GM19239 (cell line): ENCODE measurements around the gene UNC45B.
"Not testable (repeated sequence)": the region's sequence is repeated elsewhere in the genome, so short reads cannot be mapped to it uniquely, and the experiment has no call there.

ENCODE experiments used
- DNase-seq: peaks from one replicate; pipeline ENCODE4 v3.0.0; 2011; ENCODE audit warnings: low spot score; ENCODE audit not compliant: insufficient read length
- FAIRE-seq: peaks from 2 replicates; lab custom pipeline; 2011; peaks lifted over from hg19 to GRCh38; lab: Jason Lieb, UNC

The UNC45B gene

DNA sequence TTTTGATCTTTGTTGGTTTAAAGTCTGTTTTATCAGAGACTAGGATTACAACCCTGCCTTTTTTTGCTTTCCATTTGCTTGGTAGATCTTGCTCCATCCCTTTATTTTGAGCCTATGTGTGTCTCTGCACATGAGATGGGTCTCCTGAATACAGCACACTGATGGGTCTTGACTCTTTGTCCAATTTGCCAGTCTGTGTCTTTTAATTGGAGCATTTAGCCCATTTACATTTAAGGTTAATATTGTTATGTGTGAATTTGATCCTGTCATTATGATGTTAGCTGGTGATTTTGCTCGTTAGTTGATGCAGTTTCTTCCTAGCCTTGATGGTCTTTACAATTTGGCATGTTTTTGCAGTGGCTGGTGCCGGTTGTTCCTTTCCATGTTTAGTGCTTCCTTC, 55.0 kb downstream of the UNC45B start:
- DNase-seq, FAIRE-seq: not testable (repeated sequence)

DNA sequence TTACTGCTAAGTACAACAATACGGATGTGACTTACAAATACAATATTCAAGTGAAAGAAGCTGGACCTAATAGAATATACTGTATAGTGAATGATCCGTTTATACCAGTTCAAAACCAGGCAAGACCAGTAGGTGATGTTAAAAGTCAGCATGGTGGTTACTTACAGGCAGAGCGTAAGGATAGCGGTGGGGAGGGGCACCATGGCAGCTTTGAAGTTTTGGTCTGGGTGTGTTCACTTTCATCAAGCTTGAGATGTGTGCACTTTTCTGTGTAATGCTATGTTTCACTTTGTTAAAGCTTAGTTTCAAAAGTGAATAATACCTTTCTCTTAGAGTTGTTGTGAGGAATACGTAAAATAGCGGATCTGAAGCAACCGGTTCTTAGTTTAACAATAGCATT, 63.1 kb downstream of the UNC45B start:
- no peak for DNase-seq
- FAIRE-seq, result no peak

GRCh38 chr17:35212668-35213067, 65.1 kb downstream of the UNC45B start:
- no peak for FAIRE-seq
- no peak for DNase-seq

GRCh38 chr17:35213412-35213940, 65.9 kb downstream of the UNC45B start:
- no peak for FAIRE-seq
- DNase-seq, result no peak

- DNase-seq (no peak), FAIRE-seq (peak; percentile 52)
Measured at GRCh38 chr17:35214192-35214591, 66.6 kb downstream of the UNC45B start.

- DNase-seq, result no peak
- FAIRE-seq, result peak; percentile 73
Measured at GRCh38 chr17:35214631-35215273, 67.1 kb downstream of the UNC45B start.

GRCh38 chr17:35217107-35217506, 69.5 kb downstream of the UNC45B start:
- DNase-seq (no peak), FAIRE-seq (no peak)

- FAIRE-seq (peak; percentile 92), DNase-seq (no peak)
Measured at GRCh38 chr17:35218915-35219314, 71.3 kb downstream of the UNC45B start.

DNA sequence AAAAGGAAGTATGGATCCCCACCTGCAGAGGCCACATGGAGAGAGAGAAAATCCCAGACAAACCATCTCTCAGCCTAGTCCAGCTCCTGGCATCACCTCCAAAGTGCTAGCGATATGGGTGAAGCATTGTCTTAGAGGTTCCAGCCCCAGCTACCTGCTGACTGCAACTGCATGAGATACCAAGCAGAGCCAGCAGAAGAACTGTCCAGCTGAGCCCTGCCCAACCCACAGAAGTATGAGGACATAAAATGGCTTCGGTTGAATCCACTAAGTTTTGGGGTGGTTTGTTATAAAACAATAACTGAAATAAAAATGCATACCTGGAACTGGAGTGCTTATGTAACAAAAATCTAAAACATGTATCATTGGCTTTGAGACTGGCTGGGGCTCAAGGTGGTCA, 74.8 kb downstream of the UNC45B start:
- no peak for DNase-seq
- FAIRE-seq, result no peak

- FAIRE-seq (no peak), DNase-seq (no peak)
Measured at GRCh38 chr17:35224436-35224835, 76.8 kb downstream of the UNC45B start.

DNA sequence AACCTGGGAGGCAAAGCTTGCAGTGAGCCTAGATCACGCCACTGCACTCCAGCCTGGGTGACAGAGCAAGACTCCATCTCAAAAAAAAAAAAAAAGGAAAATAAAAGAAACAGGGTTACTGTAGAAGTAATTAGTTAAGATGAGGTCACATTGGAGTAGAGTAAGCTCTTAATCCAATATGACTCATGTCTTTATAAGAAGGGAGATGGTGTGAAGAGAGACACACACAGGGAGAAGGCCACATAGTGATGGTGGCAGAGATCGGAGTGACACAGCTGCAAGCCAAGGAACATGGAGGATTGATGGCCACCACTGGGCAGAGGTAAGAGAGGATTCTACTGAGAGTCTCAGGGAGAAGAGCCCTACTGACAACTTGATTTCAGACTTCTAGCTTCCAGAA, 79.9 kb downstream of the UNC45B start:
- FAIRE-seq (no peak), DNase-seq (no peak)

GRCh38 chr17:35229638-35230037, 82.0 kb downstream of the UNC45B start:
- no peak for FAIRE-seq

GRCh38 chr17:35234315-35234714, 86.7 kb downstream of the UNC45B start:
- not testable (repeated sequence) for FAIRE-seq, DNase-seq

More at GRCh38 chr17:35229638-35230037, 82.0 kb downstream of the UNC45B start:
- DNase-seq, result no peak

DNA sequence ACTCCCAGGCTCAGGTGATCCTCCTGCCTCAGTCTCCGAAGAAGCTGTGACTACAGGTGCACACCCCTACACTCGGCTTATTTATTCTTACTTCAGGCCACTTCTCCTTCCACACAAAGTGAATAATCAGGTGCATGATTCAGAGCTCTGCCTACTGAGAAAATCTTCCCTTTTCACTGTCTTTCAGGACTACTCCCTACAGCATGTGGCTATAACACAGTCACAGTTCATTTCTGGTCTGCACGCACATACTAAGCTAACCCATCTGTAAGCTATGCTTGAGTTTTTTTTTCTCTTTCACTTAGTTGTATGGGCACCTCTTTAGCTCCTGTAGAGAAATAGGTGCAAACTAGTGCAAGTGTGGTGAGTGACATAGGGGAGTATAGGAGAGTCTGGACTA, 87.7 kb downstream of the UNC45B start:
- DNase-seq (no peak), FAIRE-seq (no peak)

GRCh38 chr17:35235917-35236316, 88.3 kb downstream of the UNC45B start:
- FAIRE-seq, result no peak
- DNase-seq, result no peak

DNA sequence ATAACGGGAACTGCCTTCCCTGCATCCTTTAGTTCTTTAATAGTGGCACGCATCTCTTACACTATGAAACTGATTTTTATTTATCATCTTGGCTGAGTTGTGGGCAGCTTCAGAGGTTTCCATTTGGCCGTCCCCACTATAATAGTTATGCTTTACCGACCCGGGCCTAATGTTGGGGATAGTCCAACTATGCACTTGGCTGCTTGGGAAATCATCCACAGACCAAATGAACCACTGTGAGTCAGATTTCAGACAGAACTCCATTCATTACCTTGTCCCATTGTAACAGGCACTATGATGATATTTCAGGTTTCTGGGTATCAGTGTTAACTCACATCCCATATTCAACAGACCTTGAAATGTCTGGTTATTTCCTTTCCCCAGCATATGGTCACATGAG, 89.2 kb downstream of the UNC45B start:
- FAIRE-seq (no peak), DNase-seq (no peak)

DNA sequence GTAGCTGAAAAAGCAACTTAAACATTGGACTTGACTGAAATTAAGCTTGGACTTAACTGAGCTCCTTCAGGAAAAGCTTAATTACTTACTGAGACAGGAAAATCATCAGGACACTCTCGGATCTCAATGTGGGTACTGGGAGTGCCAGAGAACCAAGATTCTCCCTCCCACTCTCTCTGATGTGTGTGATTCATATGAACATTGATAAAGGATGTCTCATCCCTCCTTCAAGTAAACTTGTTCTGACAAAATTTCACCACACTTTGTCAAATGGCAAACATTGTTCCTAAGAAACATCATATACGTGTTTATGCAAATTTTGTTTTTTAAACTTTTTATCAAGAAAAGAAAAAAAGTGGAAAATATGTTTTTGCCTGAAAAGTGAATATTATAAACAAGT, 91.2 kb downstream of the UNC45B start:
- no peak for FAIRE-seq
- DNase-seq, result no peak
